ENCODE results near the gene IDI2. TPM values are rescaled to one million over a fixed set of nuclear protein-coding genes. Genes with fewer than 3 reads are reported as not detected.

The IDI2 gene
- polyA plus RNA-seq, 3 donors = not detected

DNA sequence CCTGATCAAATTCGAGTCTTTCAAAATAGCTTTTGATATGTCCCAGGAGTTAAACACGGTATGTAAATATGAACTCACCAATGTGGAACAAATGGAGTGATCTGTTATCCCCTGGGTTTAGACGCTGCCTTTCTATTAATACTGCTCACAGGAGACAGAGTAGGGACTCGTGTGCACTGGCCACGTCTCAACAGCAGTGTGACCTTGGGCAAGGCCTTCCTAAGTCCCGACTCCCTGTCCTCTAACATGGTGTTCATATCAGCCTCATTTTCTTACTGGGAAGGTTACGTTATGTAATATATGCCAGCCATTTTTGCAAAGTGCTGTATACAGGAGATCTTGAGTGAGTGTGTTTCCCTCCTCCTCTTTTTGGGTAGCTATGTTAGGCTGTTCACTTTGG lies 32.4 kb upstream of the IDI2 start:
- H3K9ac ChIP-seq (ENCODE audit: insufficient read depth, low read length, poor library complexity, severe bottlenecking) = no peak overlapping the region
- H3K27me3 ChIP-seq (ENCODE audit: control insufficient read depth in 2 of 2, insufficient read depth in 2 of 2, low read length in 2 of 2) = no peaks in the 10 kb centered on the region
- H2AFZ ChIP-seq (ENCODE audit: insufficient read depth, low read depth, low read length, poor library complexity, severe bottlenecking) = no peak overlapping the region
- peaks cover 91% of the 10 kb centered on the region for H3K79me2 ChIP-seq (ENCODE audit: insufficient read depth, low read length)
- Mint-ChIP-seq H3K27me3 (ENCODE audit: low read depth in 3 of 3) (peaks cover 0 to 1% (median 0%) of the 10 kb centered on the region in 3 donors), H3K4me1 (peaks cover 64% of the 10 kb centered on the region), H3K36me3 (peaks cover 21 to 41% of the 10 kb centered on the region in 2 donors), H3K27ac (peak overlapping the region; percentile 94 to 98 (median 96)), H3K9me3 (peaks cover 0 to 3% (median 0%) of the 10 kb centered on the region in 7 donors), H3K4me3 (peak overlapping the region; percentile 92 to 95)
- H3K4me3 ChIP-seq (replicated peaks in 1 of 3; ENCODE audit: low read depth in 2 of 3, low read length in 3 of 3) = peak overlapping the region in 1 of 3 experiments; percentile 98
- H3K4me1 ChIP-seq (ENCODE audit: control insufficient read depth in 1 of 2, insufficient read depth in 2 of 2, low read length in 2 of 2) = peaks cover 25 to 37% of the 10 kb centered on the region in 2 donors
- peaks cover 15 to 50% of the 10 kb centered on the region in 2 donors for H3K36me3 ChIP-seq (replicated peaks in 1 of 2; ENCODE audit: control insufficient read depth in 1 of 2, insufficient read depth in 2 of 2, low read length in 2 of 2)
- WGBS (ENCODE audit: insufficient coverage) = 79% methylated on average over 5 of the region's 7 CpGs
- peak overlapping the region; percentile 86 for H3K4me2 ChIP-seq (replicated peaks; ENCODE audit: extremely low read depth, low read length, poor library complexity, severe bottlenecking)
- DNase-seq = no peak
- TF ChIP-seq, protein P1, sequence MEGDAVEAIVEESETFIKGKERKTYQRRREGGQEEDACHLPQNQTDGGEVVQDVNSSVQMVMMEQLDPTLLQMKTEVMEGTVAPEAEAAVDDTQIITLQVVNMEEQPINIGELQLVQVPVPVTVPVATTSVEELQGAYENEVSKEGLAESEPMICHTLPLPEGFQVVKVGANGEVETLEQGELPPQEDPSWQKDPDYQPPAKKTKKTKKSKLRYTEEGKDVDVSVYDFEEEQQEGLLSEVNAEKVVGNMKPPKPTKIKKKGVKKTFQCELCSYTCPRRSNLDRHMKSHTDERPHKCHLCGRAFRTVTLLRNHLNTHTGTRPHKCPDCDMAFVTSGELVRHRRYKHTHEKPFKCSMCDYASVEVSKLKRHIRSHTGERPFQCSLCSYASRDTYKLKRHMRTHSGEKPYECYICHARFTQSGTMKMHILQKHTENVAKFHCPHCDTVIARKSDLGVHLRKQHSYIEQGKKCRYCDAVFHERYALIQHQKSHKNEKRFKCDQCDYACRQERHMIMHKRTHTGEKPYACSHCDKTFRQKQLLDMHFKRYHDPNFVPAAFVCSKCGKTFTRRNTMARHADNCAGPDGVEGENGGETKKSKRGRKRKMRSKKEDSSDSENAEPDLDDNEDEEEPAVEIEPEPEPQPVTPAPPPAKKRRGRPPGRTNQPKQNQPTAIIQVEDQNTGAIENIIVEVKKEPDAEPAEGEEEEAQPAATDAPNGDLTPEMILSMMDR (IDR thresholded peaks at IDR 0.05) = no peak
- intact Hi-C loops (cut with micrococcal nuclease) = loop anchor here (5.0 kb wide), 2 partner anchors 71 to 131 kb away; partner anchors contain the start of gene GTPBP4 (in 1 of the 2)
- peaks cover 77% of the 10 kb centered on the region for H4K20me1 ChIP-seq (ENCODE audit: insufficient read depth, low read length)
- H3K27ac ChIP-seq (ENCODE audit: low read depth in 1 of 2, low read length in 2 of 2) = peak overlapping the region; percentile 26 to 98
- H3K9me3 ChIP-seq (replicated peaks in 1 of 2; ENCODE audit: control insufficient read depth in 1 of 2, insufficient read depth in 1 of 2, low read length in 2 of 2) = no peaks in the 10 kb centered on the region

GRCh38 chr10:1057106-1057657 lies 31.5 kb upstream of the IDI2 start:
- H3K9ac ChIP-seq (ENCODE audit: insufficient read depth, low read length, poor library complexity, severe bottlenecking) = peak overlapping the region; percentile 100
- DNase-seq = peak; percentile 76 to 80 (median 78)
- Mint-ChIP-seq H3K4me3 (peak overlapping the region; percentile 92 to 95), H3K27me3 (ENCODE audit: low read depth in 3 of 3) (peaks cover 0 to 1% (median 0%) of the 10 kb centered on the region in 3 donors), H3K27ac (peak overlapping the region; percentile 94 to 98 (median 96)), H3K4me1 (peaks cover 65% of the 10 kb centered on the region), H3K36me3 (peaks cover 25 to 42% of the 10 kb centered on the region in 2 donors), H3K9me3 (peaks cover 0 to 3% (median 0%) of the 10 kb centered on the region in 7 donors)
- peak overlapping the region; percentile 96 to 98 for H3K27ac ChIP-seq (ENCODE audit: low read depth in 1 of 2, low read length in 2 of 2)
- 0% methylated on average over 18 of the region's 26 CpGs for whole genome bisulfite sequencing (ENCODE audit: insufficient coverage)
- TF ChIP-seq, protein P1 (IDR thresholded peaks at IDR 0.05) = no peak
- H4K20me1 ChIP-seq (ENCODE audit: insufficient read depth, low read length) = peaks cover 77% of the 10 kb centered on the region
- peak overlapping the region; percentile 86 for H3K4me2 ChIP-seq (replicated peaks; ENCODE audit: extremely low read depth, low read length, poor library complexity, severe bottlenecking)
- intact Hi-C loops (cut with micrococcal nuclease) = loop anchor here (1.0 to 5.0 kb wide), 3 partner anchors 8 to 130 kb away; partner anchors contain the start of genes GTPBP4 (in 1 of the 2) and IDI1 (in 1 of the 2)
- no peaks in the 10 kb centered on the region for H3K27me3 ChIP-seq (ENCODE audit: control insufficient read depth in 2 of 2, insufficient read depth in 2 of 2, low read length in 2 of 2)
- peaks cover 91% of the 10 kb centered on the region for H3K79me2 ChIP-seq (ENCODE audit: insufficient read depth, low read length)
- H3K4me1 ChIP-seq (ENCODE audit: control insufficient read depth in 1 of 2, insufficient read depth in 2 of 2, low read length in 2 of 2) = peaks cover 25 to 37% of the 10 kb centered on the region in 2 donors
- H3K4me3 ChIP-seq (replicated peaks in 1 of 3; ENCODE audit: low read depth in 2 of 3, low read length in 3 of 3) = peak overlapping the region; percentile 95 to 98 (median 96)
- peak overlapping the region; percentile 73 for H2AFZ ChIP-seq (ENCODE audit: insufficient read depth, low read depth, low read length, poor library complexity, severe bottlenecking)
- H3K9me3 ChIP-seq (replicated peaks in 1 of 2; ENCODE audit: control insufficient read depth in 1 of 2, insufficient read depth in 1 of 2, low read length in 2 of 2) = no peaks in the 10 kb centered on the region
- peaks cover 13 to 50% of the 10 kb centered on the region in 2 donors for H3K36me3 ChIP-seq (replicated peaks in 1 of 2; ENCODE audit: control insufficient read depth in 1 of 2, insufficient read depth in 2 of 2, low read length in 2 of 2)

Measured in CD14-positive monocyte (primary cell).